Naive B cell (primary cell): Measurements from ENCODE around the gene FAM117B. TPM values are rescaled to one million over a fixed set of nuclear protein-coding genes. Genes with fewer than 3 reads are reported as not detected.

Source experiments
- ATAC-seq, 2 donors: fragments of 150-1000 bp; cut with Tn5 transposase; 2 replicates each; pipeline ENCODE4 v1.10.0; 2021; ENCODE audit warnings: low read depth in 2 of 2, mild to moderate bottlenecking in 2 of 2, moderate library complexity in 2 of 2
- DNase-seq: peaks from one replicate; pipeline ENCODE4 v3.0.0; 2022
- H3K27ac Mint-ChIP-seq, 6 donors: one replicate each; pipeline ENCODE4 v1.8.0; 2020 to 2022; ENCODE audit warnings: mild to moderate bottlenecking in 6 of 6, mixed read lengths in 6 of 6, moderate library complexity in 5 of 6, inconsistent platforms in 2 of 6
- H3K27me3 Mint-ChIP-seq, 3 donors: one replicate each; pipeline ENCODE4 v1.8.0; 2021 to 2022; ENCODE audit warnings: mixed read lengths in 3 of 3, mild to moderate bottlenecking in 1 of 3
- H3K36me3 Mint-ChIP-seq, 2 donors: one replicate each; pipeline ENCODE4 v1.8.0; 2020 to 2022; ENCODE audit warnings: mixed read lengths in 2 of 2, inconsistent platforms in 1 of 2, mild to moderate bottlenecking in 1 of 2
- H3K4me1 Mint-ChIP-seq, 3 donors: one replicate each; pipeline ENCODE4 v1.8.0; 2020 to 2022; ENCODE audit warnings: mixed read lengths in 3 of 3, inconsistent platforms in 1 of 3, mild to moderate bottlenecking in 1 of 3, moderate library complexity in 1 of 3
- H3K4me3 Mint-ChIP-seq, 8 donors: one replicate each; pipeline ENCODE4 v1.8.0; 2020 to 2022; ENCODE audit warnings: mild to moderate bottlenecking in 8 of 8, mixed read lengths in 8 of 8, moderate library complexity in 8 of 8, inconsistent platforms in 2 of 8
- H3K9me3 Mint-ChIP-seq, 7 donors: one replicate each; pipeline ENCODE4 v1.8.0; 2020 to 2022; ENCODE audit warnings: mixed read lengths in 7 of 7, mild to moderate bottlenecking in 5 of 7, inconsistent platforms in 2 of 7, moderate library complexity in 1 of 7
- polyA plus RNA-seq, 6 donors: library from polyadenylated mRNA; unstranded; fragments of 300-500 nt; fragmentation: Illumina TruSeq; gene quantifications; one replicate each; pipeline ENCODE4 v1.2.3, GENCODE V29; 2021; ENCODE audit warnings: low read depth in 6 of 6

Gene FAM117B
- polyA plus RNA-seq, 6 donors from 2014 or later, result 17.7 to 31.3 (median 21.8) TPM

GRCh38 chr2:202613479-202613878 lies 21.3 kb upstream of the FAM117B start:
- Mint-ChIP-seq H3K36me3 (no peaks in the 10 kb centered on the region), H3K4me1 (peaks cover 19 to 22% (median 21%) of the 10 kb centered on the region in 3 donors), H3K27me3 (no peaks in the 10 kb centered on the region), H3K4me3 (no peak overlapping the region), H3K9me3 (no peaks in the 10 kb centered on the region), H3K27ac (no peak overlapping the region)
- ATAC-seq (no peak), DNase-seq (no peak)

- Mint-ChIP-seq H3K4me1 (peaks cover 4 to 30% (median 7%) of the 10 kb centered on the region in 3 donors), H3K27me3 (no peaks in the 10 kb centered on the region), H3K36me3 (no peaks in the 10 kb centered on the region), H3K27ac (peak overlapping the region in 2 of 6 donors; percentile 37 to 67), H3K9me3 (no peaks in the 10 kb centered on the region), H3K4me3 (peak overlapping the region in 4 of 8 donors; percentile 9 to 53 (median 34))
- DNase-seq (no peak), ATAC-seq (no peak)
These were observed 10.6 kb upstream of the FAM117B start for GRCh38 chr2:202624133-202624532.

- H3K4me3 Mint-ChIP-seq, result peak overlapping the region in 1 of 8 donors; percentile 20
- peaks cover 4 to 34% (median 7%) of the 10 kb centered on the region in 3 donors for H3K4me1 Mint-ChIP-seq
- no peaks in the 10 kb centered on the region for H3K27me3 Mint-ChIP-seq
- ATAC-seq (peak; percentile 67 to 74), DNase-seq (no peak)
- no peaks in the 10 kb centered on the region for H3K36me3 Mint-ChIP-seq
- no peak overlapping the region for H3K27ac Mint-ChIP-seq
- no peaks in the 10 kb centered on the region for H3K9me3 Mint-ChIP-seq
These were observed 7.7 kb upstream of the FAM117B start for GRCh38 chr2:202627042-202627441.

GRCh38 chr2:202628646-202629198 lies 6.0 kb upstream of the FAM117B start:
- H3K27ac Mint-ChIP-seq, result no peak overlapping the region
- ATAC-seq (no peak), DNase-seq (no peak)
- H3K4me1 Mint-ChIP-seq, result peaks cover 10 to 41% (median 13%) of the 10 kb centered on the region in 3 donors
- H3K9me3 Mint-ChIP-seq, result no peaks in the 10 kb centered on the region
- H3K27me3 Mint-ChIP-seq, result no peaks in the 10 kb centered on the region
- no peak overlapping the region for H3K4me3 Mint-ChIP-seq
- H3K36me3 Mint-ChIP-seq, result no peaks in the 10 kb centered on the region

GRCh38 chr2:202632682-202633290 lies 2.0 kb upstream of the FAM117B start:
- H3K4me3 Mint-ChIP-seq, result peak overlapping the region in 6 of 8 donors; percentile 6 to 74 (median 42)
- peaks cover 23 to 46% (median 29%) of the 10 kb centered on the region in 3 donors for H3K4me1 Mint-ChIP-seq
- no peak for ATAC-seq
- H3K36me3 Mint-ChIP-seq, result peaks cover 5 to 6% of the 10 kb centered on the region in 2 donors
- H3K27me3 Mint-ChIP-seq, result no peaks in the 10 kb centered on the region
- peak overlapping the region in 5 of 6 donors; percentile 58 to 99 (median 91) for H3K27ac Mint-ChIP-seq
- no peak for DNase-seq
- no peaks in the 10 kb centered on the region for H3K9me3 Mint-ChIP-seq

- Mint-ChIP-seq H3K4me3 (peak overlapping the region in 7 of 8 donors; percentile 37 to 98 (median 98)), H3K36me3 (peaks cover 5 to 6% of the 10 kb centered on the region in 2 donors), H3K4me1 (peaks cover 28 to 52% (median 33%) of the 10 kb centered on the region in 3 donors), H3K27me3 (no peaks in the 10 kb centered on the region), H3K27ac (peak overlapping the region in 5 of 6 donors; percentile 33 to 99 (median 99)), H3K9me3 (no peaks in the 10 kb centered on the region)
- DNase-seq, result no peak
- ATAC-seq, result no peak
These were observed 1.3 kb upstream of the FAM117B start for GRCh38 chr2:202633470-202633869.

- no peaks in the 10 kb centered on the region for H3K27me3 Mint-ChIP-seq
- ATAC-seq (peak; percentile 49), DNase-seq (peak; percentile 77)
- H3K4me1 Mint-ChIP-seq, result peaks cover 45 to 71% (median 51%) of the 10 kb centered on the region in 3 donors
- no peaks in the 10 kb centered on the region for H3K9me3 Mint-ChIP-seq
- H3K36me3 Mint-ChIP-seq, result peaks cover 5 to 6% of the 10 kb centered on the region in 2 donors
- H3K4me3 Mint-ChIP-seq, result peak overlapping the region; percentile 89 to 100 (median 98)
- peak overlapping the region; percentile 84 to 99 (median 94) for H3K27ac Mint-ChIP-seq
These were observed 851 bp downstream of the FAM117B start for GRCh38 chr2:202635428-202636212.

- H3K27ac Mint-ChIP-seq, result peak overlapping the region; percentile 84 to 95 (median 92)
- no peaks in the 10 kb centered on the region for H3K27me3 Mint-ChIP-seq
- ATAC-seq (peak; percentile 2 to 6), DNase-seq (no peak)
- H3K9me3 Mint-ChIP-seq, result no peaks in the 10 kb centered on the region
- H3K4me1 Mint-ChIP-seq, result peaks cover 49 to 76% (median 57%) of the 10 kb centered on the region in 3 donors
- H3K4me3 Mint-ChIP-seq, result peak overlapping the region; percentile 89 to 98 (median 97)
- peaks cover 5 to 6% of the 10 kb centered on the region in 2 donors for H3K36me3 Mint-ChIP-seq
These were observed 1.4 kb downstream of the FAM117B start for GRCh38 chr2:202636213-202636513.

GRCh38 chr2:202638721-202639120 lies 4.0 kb downstream of the FAM117B start:
- H3K27ac Mint-ChIP-seq, result peak overlapping the region in 5 of 6 donors; percentile 62 to 90 (median 70)
- H3K36me3 Mint-ChIP-seq, result peaks cover 5 to 6% of the 10 kb centered on the region in 2 donors
- no peaks in the 10 kb centered on the region for H3K9me3 Mint-ChIP-seq
- ATAC-seq, result no peak
- no peak for DNase-seq
- no peaks in the 10 kb centered on the region for H3K27me3 Mint-ChIP-seq
- peak overlapping the region in 6 of 8 donors; percentile 6 to 98 (median 62) for H3K4me3 Mint-ChIP-seq
- peaks cover 48 to 67% (median 50%) of the 10 kb centered on the region in 3 donors for H3K4me1 Mint-ChIP-seq

- peak overlapping the region in 7 of 8 donors; percentile 9 to 98 (median 57) for H3K4me3 Mint-ChIP-seq
- no peak for ATAC-seq
- H3K9me3 Mint-ChIP-seq, result no peaks in the 10 kb centered on the region
- H3K4me1 Mint-ChIP-seq, result peaks cover 44 to 67% (median 47%) of the 10 kb centered on the region in 3 donors
- no peaks in the 10 kb centered on the region for H3K27me3 Mint-ChIP-seq
- no peak for DNase-seq
- H3K27ac Mint-ChIP-seq, result peak overlapping the region in 5 of 6 donors; percentile 70 to 88 (median 86)
- peaks cover 5 to 6% of the 10 kb centered on the region in 2 donors for H3K36me3 Mint-ChIP-seq
These were observed 4.5 kb downstream of the FAM117B start for GRCh38 chr2:202639231-202639630.

- ATAC-seq, result no peak
- Mint-ChIP-seq H3K27me3 (no peaks in the 10 kb centered on the region), H3K27ac (no peak overlapping the region), H3K36me3 (no peaks in the 10 kb centered on the region), H3K4me3 (no peak overlapping the region), H3K4me1 (peaks cover 49 to 74% (median 59%) of the 10 kb centered on the region in 3 donors), H3K9me3 (no peaks in the 10 kb centered on the region)
- no peak for DNase-seq
These were observed 7.8 kb downstream of the FAM117B start for GRCh38 chr2:202642567-202642966.

- Mint-ChIP-seq H3K27me3 (no peaks in the 10 kb centered on the region), H3K9me3 (no peaks in the 10 kb centered on the region), H3K27ac (peak overlapping the region in 4 of 6 donors; percentile 55 to 95 (median 94)), H3K4me1 (peaks cover 50 to 74% (median 59%) of the 10 kb centered on the region in 3 donors), H3K36me3 (no peaks in the 10 kb centered on the region), H3K4me3 (peak overlapping the region in 5 of 8 donors; percentile 76 to 89 (median 87))
- DNase-seq, result peak; percentile 52
- ATAC-seq, result peak; percentile 71 to 79
These were observed 8.5 kb downstream of the FAM117B start for GRCh38 chr2:202643012-202643858.

- ATAC-seq (no peak), DNase-seq (no peak)
- Mint-ChIP-seq H3K4me3 (peak overlapping the region in 4 of 8 donors; percentile 9 to 68 (median 58)), H3K9me3 (no peaks in the 10 kb centered on the region), H3K4me1 (peaks cover 67 to 88% (median 84%) of the 10 kb centered on the region in 3 donors), H3K27ac (peak overlapping the region; percentile 57 to 95 (median 73)), H3K27me3 (no peaks in the 10 kb centered on the region), H3K36me3 (peaks cover 0 to 5% of the 10 kb centered on the region in 2 donors)
These were observed 17.4 kb downstream of the FAM117B start for GRCh38 chr2:202652119-202652518.
